Stimulated activated CD8-positive, alpha-beta memory T cell treated with anti-CD3 and anti-CD28 coated beads, Interleukin-4, amount 100 ng/mL, for 4 hours (primary cell): Measurements from ENCODE around the gene HAVCR2.
A peak's percentile ranks its signal among the peaks of the same experiment; 100 is the strongest.

ENCODE experiments used
- DNase-seq, 2 donors: peaks; one replicate each; pipeline ENCODE4 v3.0.0-alpha.2; 2020; ENCODE audit warnings: low read depth in 2 of 2, low spot score in 1 of 2

The HAVCR2 gene

GRCh38 chr5:157108976-157109375, at the start of gene HAVCR2:
Gene HAVCR2, minus strand, starts transcription at chr5:157109044. Its CDS starts 61 bp downstream, at chr5:157108983.
- peak in 1 of 2 donors; percentile 30 for DNase-seq

GRCh38 chr5:157157293-157157891, 48.5 kb upstream of the HAVCR2 start:
- no peak for DNase-seq

GRCh38 chr5:157155297-157155696, 46.5 kb upstream of the HAVCR2 start:
- no peak for DNase-seq

GRCh38 chr5:157150995-157151394, 42.2 kb upstream of the HAVCR2 start:
- DNase-seq, result no peak

- peak; percentile 56 to 81 for DNase-seq
These were observed 40.1 kb upstream of the HAVCR2 start for GRCh38 chr5:157148734-157149615.

- DNase-seq, result peak in 1 of 2 donors; percentile 18
These were observed 34.5 kb upstream of the HAVCR2 start for GRCh38 chr5:157143127-157143971.

- peak; percentile 78 to 84 for DNase-seq
These were observed 33.7 kb upstream of the HAVCR2 start, which contains the start of gene MED7 for GRCh38 chr5:157142317-157143126. Gene MED7, minus strand, starts transcription at chr5:157142865. Its CDS starts 3,434 bp downstream, at chr5:157139431.

- no peak for DNase-seq
These were observed 28.8 kb upstream of the HAVCR2 start for GRCh38 chr5:157137691-157138090.

GRCh38 chr5:157132281-157132612, 23.4 kb upstream of the HAVCR2 start:
- no peak for DNase-seq

GRCh38 chr5:157130925-157131324, 22.1 kb upstream of the HAVCR2 start:
- no peak for DNase-seq

- no peak for DNase-seq
These were observed 12.9 kb upstream of the HAVCR2 start for GRCh38 chr5:157121709-157122108.

GRCh38 chr5:157120102-157120501, 11.3 kb upstream of the HAVCR2 start:
- no peak for DNase-seq

- DNase-seq, result no peak
These were observed 7.7 kb upstream of the HAVCR2 start for GRCh38 chr5:157116483-157116954.

GRCh38 chr5:157115502-157115901, 6.7 kb upstream of the HAVCR2 start:
- DNase-seq, result no peak

GRCh38 chr5:157115012-157115411, 6.2 kb upstream of the HAVCR2 start:
- no peak for DNase-seq

GRCh38 chr5:157113002-157113401, 4.2 kb upstream of the HAVCR2 start:
- no peak for DNase-seq

GRCh38 chr5:157109744-157110143, 900 bp upstream of the HAVCR2 start:
- no peak for DNase-seq

- no peak for DNase-seq
These were observed 1.3 kb downstream of the HAVCR2 start for GRCh38 chr5:157107508-157107907.

GRCh38 chr5:157106630-157107461, 2.0 kb downstream of the HAVCR2 start:
- no peak for DNase-seq
